CD4-positive, alpha-beta memory T cell (primary cell): ENCODE results near the gene ADAMTS8. TPM values are rescaled to one million over a fixed set of nuclear protein-coding genes. Genes with fewer than 3 reads are reported as not detected.

Source experiments
- CTCF ChIA-PET: fragments of 350-600 bp; sonication (Branson Sonifier 250); formaldehyde crosslinking; loops from one replicate; lab custom pipeline; 2021; ENCODE audit warnings: inconsistent platforms; ENCODE audit not compliant: partially characterized antibody; lab: Charles Lee
- POLR2A ChIA-PET: fragments of 350-600 bp; sonication (Branson Sonifier 250); formaldehyde crosslinking; loops from one replicate; lab custom pipeline; 2021; ENCODE audit not compliant: partially characterized antibody; lab: Charles Lee
- DNase-seq, 5 donors: peaks; one replicate each; pipeline versions ENCODE4 v3.0.0 to v3.0.0-alpha.2; 2020 to 2022; ENCODE audit warnings: mixed read lengths in 1 of 5
- H3K27ac ChIP-seq: one replicate; pipeline ENCODE4 v1.7.0; 2013; ENCODE audit warnings: low read depth, low read length
- H3K27me3 ChIP-seq: 2 replicates; pipeline ENCODE4 v1.7.0; 2013; ENCODE audit warnings: mild to moderate bottlenecking, low read length, moderate library complexity; ENCODE audit not compliant: insufficient read depth
- H3K36me3 ChIP-seq: 2 replicates; pipeline ENCODE4 v1.7.0; 2013; ENCODE audit warnings: mild to moderate bottlenecking, low read length, moderate library complexity; ENCODE audit not compliant: insufficient read depth
- H3K4me1 ChIP-seq: 2 replicates; pipeline ENCODE4 v1.7.0; 2013; ENCODE audit warnings: mild to moderate bottlenecking, low read length, moderate library complexity; ENCODE audit not compliant: insufficient read depth
- H3K4me3 ChIP-seq, 2 donors: one replicate each; pipeline ENCODE4 v1.7.0; 2013; ENCODE audit warnings: low read length in 2 of 2, mild to moderate bottlenecking in 1 of 2
- H3K9me3 ChIP-seq, 2 donors: one replicate each; pipeline ENCODE4 v1.7.0; 2013; ENCODE audit warnings: low read length in 2 of 2, control low read depth in 1 of 2; ENCODE audit not compliant: control insufficient read depth in 1 of 2
- H3K27ac Mint-ChIP-seq, 7 donors: one replicate each; pipeline ENCODE4 v1.8.0; 2020 to 2021; ENCODE audit warnings: mixed read lengths in 7 of 7, mild to moderate bottlenecking in 6 of 7, inconsistent platforms in 3 of 7, moderate library complexity in 3 of 7
- H3K27me3 Mint-ChIP-seq, 2 donors: one replicate each; pipeline ENCODE4 v1.8.0; 2020 to 2021; ENCODE audit warnings: mixed read lengths in 2 of 2
- H3K36me3 Mint-ChIP-seq, 2 donors: one replicate each; pipeline ENCODE4 v1.8.0; 2020 to 2021; ENCODE audit warnings: mixed read lengths in 2 of 2, inconsistent platforms in 1 of 2, mild to moderate bottlenecking in 1 of 2
- H3K4me1 Mint-ChIP-seq, 4 donors: one replicate each; pipeline ENCODE4 v1.8.0; 2020 to 2021; ENCODE audit warnings: mixed read lengths in 4 of 4, mild to moderate bottlenecking in 1 of 4
- H3K4me3 Mint-ChIP-seq, 8 donors: one replicate each; pipeline ENCODE4 v1.8.0; 2020 to 2021; ENCODE audit warnings: mixed read lengths in 8 of 8, mild to moderate bottlenecking in 7 of 8, moderate library complexity in 6 of 8, inconsistent platforms in 3 of 8
- H3K9me3 Mint-ChIP-seq, 8 donors: one replicate each; pipeline ENCODE4 v1.8.0; 2020 to 2021; ENCODE audit warnings: mixed read lengths in 8 of 8, mild to moderate bottlenecking in 5 of 8, inconsistent platforms in 3 of 8, moderate library complexity in 1 of 8
- intact Hi-C: fragments of 100-400 bp; cut with micrococcal nuclease; formaldehyde crosslinking; loops from one replicate; pipeline ENCODE4 v1.15.1; 2023
- polyA plus RNA-seq, 2 donors: library from polyadenylated mRNA; unstranded; fragments of 300-500 nt; fragmentation: Illumina TruSeq; gene quantifications; one replicate each; pipeline ENCODE4 v1.2.3, GENCODE V29; 2021
- total RNA-seq, 2 experiments: library from RNA; stranded (reverse); gene quantifications; one replicate each; pipeline ENCODE4 v1.2.3, GENCODE V29; 2021

ADAMTS8 gene
- total and polyA plus RNA-seq, 4 experiments from 2014 or later = not detected

DNA sequence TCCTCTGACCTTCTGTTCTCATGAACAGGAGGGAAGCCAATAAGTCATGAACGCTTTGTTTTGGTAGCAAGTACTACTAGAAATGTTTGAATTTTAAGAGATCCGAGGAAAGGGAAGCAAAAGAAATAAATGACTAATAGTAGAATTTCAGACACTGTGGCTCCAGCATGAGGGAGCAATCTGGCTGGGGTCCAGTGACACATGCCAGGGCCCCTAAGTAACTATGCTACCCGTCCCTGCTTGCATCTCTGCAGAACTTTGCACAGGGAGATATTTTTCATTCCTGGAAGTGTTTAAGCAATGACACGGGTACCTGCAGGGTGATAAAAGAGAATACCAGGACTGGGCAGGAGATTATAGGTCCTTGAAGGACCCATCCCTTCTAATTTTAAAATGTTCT, 7.3 kb upstream of the ADAMTS8 start:
- Histone ChIP-seq H3K27ac (no peak overlapping the region), H3K4me3 (no peak overlapping the region), H3K4me1 (peaks cover 12% of the 10 kb centered on the region), H3K9me3 (no peaks in the 10 kb centered on the region), H3K36me3 (no peaks in the 10 kb centered on the region), H3K27me3 (no peaks in the 10 kb centered on the region)
- no peaks in the 10 kb centered on the region for H3K36me3 Mint-ChIP-seq
- ChIA-PET POLR2A (no interaction called here), CTCF (interaction anchor here (0.6 to 9.5 kb wide), 10 partner anchors 8 to 464 kb away, joined by 3 to 182 read pairs (median 6); no protein-coding TSS in a partner anchor)
- H3K9me3 Mint-ChIP-seq = no peaks in the 10 kb centered on the region
- H3K4me3 Mint-ChIP-seq = peak overlapping the region in 2 of 8 donors; percentile 45 to 78
- H3K27ac Mint-ChIP-seq = no peak overlapping the region
- intact Hi-C loops = loop anchor here (1.0 to 2.0 kb wide), 3 partner anchors 121 to 459 kb away; partner anchors contain the start of gene ZBTB44
- H3K27me3 Mint-ChIP-seq = peaks cover 2 to 3% of the 10 kb centered on the region in 2 donors
- DNase-seq = no peak
- peaks cover 9 to 18% (median 16%) of the 10 kb centered on the region in 4 donors for H3K4me1 Mint-ChIP-seq

DNA sequence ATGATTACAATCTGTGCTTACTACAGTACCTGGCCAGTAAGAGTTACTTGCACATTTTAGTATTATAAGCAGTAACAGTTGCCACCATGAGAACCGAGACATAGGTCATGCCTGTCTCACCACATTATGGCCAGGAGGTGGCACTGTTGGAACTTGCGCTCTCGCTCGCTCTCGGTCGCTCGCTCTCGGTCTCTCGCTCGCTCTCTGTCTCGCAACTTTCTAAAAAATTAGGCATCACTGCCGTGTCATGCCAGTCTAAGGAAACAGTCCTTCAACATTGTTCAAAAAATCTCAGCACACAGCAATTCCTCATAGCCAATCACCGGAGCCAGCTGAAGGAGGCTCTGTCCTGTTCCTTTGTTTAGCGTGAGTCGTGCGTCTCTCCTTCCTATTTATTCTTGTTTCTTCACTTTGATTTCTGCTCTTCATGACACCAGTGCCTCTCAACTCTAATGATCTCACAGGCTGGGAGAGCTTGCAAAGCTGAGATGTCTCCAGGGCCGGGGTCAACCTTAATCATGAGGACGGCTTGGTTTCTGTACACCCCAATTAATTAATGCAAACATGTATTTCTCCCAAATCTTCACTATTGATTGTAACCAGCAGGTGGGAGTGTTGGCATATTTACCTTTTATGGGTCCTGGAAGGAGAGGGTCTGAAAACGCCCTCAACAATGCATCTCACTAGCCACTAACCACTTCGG, 6.3 kb upstream of the ADAMTS8 start:
- Mint-ChIP-seq H3K36me3 (no peaks in the 10 kb centered on the region), H3K27ac (no peak overlapping the region), H3K9me3 (no peaks in the 10 kb centered on the region), H3K4me1 (peaks cover 7 to 17% (median 15%) of the 10 kb centered on the region in 4 donors), H3K27me3 (peaks cover 9% of the 10 kb centered on the region in 2 donors), H3K4me3 (no peak overlapping the region)
- peak overlapping the region; percentile 67 to 85 for H3K4me3 ChIP-seq
- intact Hi-C loops = loop anchor here (1.0 to 2.0 kb wide), 4 partner anchors 120 to 460 kb away; partner anchors contain the start of gene ZBTB44
- no peak overlapping the region for H3K27ac ChIP-seq
- peak; percentile 60 to 68 (median 63) for DNase-seq
- CTCF ChIA-PET = interaction anchor here (0.7 to 9.5 kb wide), 21 partner anchors 9 to 1214 kb away, joined by 3 to 182 read pairs (median 4); no protein-coding TSS in a partner anchor
- H3K4me1 ChIP-seq = peaks cover 10% of the 10 kb centered on the region
- peaks cover 5% of the 10 kb centered on the region for H3K27me3 ChIP-seq
- no peaks in the 10 kb centered on the region for H3K36me3 ChIP-seq
- no peaks in the 10 kb centered on the region for H3K9me3 ChIP-seq
- POLR2A ChIA-PET = interaction anchor here (0.7 kb wide), 1 partner anchor 446 kb away, joined by 3 read pairs; no protein-coding TSS in a partner anchor

DNA sequence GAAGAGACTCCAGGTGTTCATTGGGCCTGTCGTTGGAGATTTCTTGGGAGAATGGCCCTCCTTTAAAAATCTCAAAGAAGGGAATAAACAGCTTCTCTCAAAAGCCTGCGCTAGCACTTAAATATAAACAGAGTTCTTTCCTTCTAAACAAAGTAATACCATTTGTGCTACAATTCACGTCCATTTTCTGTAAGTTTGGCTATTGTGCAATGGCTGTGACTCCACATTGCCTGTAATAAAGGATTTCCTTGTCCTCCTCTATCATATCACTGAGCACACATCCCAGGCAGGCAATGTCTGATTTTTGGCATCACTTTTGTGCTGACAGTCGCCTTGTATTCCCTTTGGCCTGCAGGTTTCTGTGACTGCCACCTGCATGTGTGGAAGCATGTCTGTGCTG, 4.9 kb upstream of the ADAMTS8 start:
- H3K4me3 Mint-ChIP-seq = no peak overlapping the region
- POLR2A ChIA-PET = no interaction called here
- intact Hi-C loops = no loop called here
- no peak overlapping the region for H3K27ac Mint-ChIP-seq
- no peak for DNase-seq
- peaks cover 14% of the 10 kb centered on the region for H3K27me3 ChIP-seq
- H3K4me1 Mint-ChIP-seq = peaks cover 3 to 16% (median 10%) of the 10 kb centered on the region in 4 donors
- H3K4me3 ChIP-seq = no peak overlapping the region
- H3K9me3 Mint-ChIP-seq = no peaks in the 10 kb centered on the region
- no peaks in the 10 kb centered on the region for H3K4me1 ChIP-seq
- H3K27ac ChIP-seq = no peak overlapping the region
- H3K36me3 ChIP-seq = no peaks in the 10 kb centered on the region
- CTCF ChIA-PET = interaction anchor here (0.9 to 9.5 kb wide), 12 partner anchors 9 to 462 kb away, joined by 3 to 182 read pairs (median 4); no protein-coding TSS in a partner anchor
- peaks cover 18 to 21% of the 10 kb centered on the region in 2 donors for H3K27me3 Mint-ChIP-seq
- no peaks in the 10 kb centered on the region for H3K36me3 Mint-ChIP-seq
- H3K9me3 ChIP-seq = no peaks in the 10 kb centered on the region

- peaks cover 24 to 27% of the 10 kb centered on the region in 2 donors for H3K27me3 Mint-ChIP-seq
- H3K27ac Mint-ChIP-seq = no peak overlapping the region
- no peaks in the 10 kb centered on the region for H3K4me1 ChIP-seq
- no peaks in the 10 kb centered on the region for H3K9me3 Mint-ChIP-seq
- intact Hi-C loops = no loop called here
- ChIA-PET POLR2A (no interaction called here), CTCF (interaction anchor here (0.7 to 9.5 kb wide), 13 partner anchors 10 to 467 kb away, joined by 3 to 182 read pairs (median 7); no protein-coding TSS in a partner anchor)
- DNase-seq = no peak
- H3K9me3 ChIP-seq = no peaks in the 10 kb centered on the region
- peaks cover 2 to 15% (median 7%) of the 10 kb centered on the region in 4 donors for H3K4me1 Mint-ChIP-seq
- H3K4me3 Mint-ChIP-seq = no peak overlapping the region
- no peaks in the 10 kb centered on the region for H3K36me3 ChIP-seq
- H3K27me3 ChIP-seq = peaks cover 18% of the 10 kb centered on the region
- H3K36me3 Mint-ChIP-seq = no peaks in the 10 kb centered on the region
- H3K27ac ChIP-seq = no peak overlapping the region
- H3K4me3 ChIP-seq = no peak overlapping the region
These were observed 3.4 kb upstream of the ADAMTS8 start for GRCh38 chr11:130431801-130432200.

DNA sequence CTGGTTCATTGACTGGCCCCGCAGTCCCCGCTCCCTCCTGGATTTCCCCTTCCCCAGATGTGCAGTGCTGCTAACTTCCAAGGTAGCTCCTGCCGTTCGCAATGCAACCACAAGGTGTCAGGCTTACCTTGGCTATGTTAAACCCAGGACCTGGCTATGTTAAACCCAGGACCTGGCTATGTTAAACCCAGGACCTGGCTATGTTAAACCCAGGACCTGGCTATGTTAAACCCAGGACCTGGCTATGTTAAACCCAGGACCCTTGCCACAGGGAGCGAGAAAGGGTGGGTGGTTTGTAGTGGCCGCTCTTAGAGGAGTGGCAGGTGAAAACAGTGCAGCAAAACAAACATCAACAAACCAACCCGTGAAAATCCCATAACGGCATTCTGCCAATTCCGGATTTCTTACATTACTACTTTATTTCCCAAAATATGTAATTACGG, 2.9 kb upstream of the ADAMTS8 start:
- ChIA-PET CTCF (interaction anchor here (0.7 to 9.5 kb wide), 15 partner anchors 10 to 468 kb away, joined by 3 to 182 read pairs (median 7); no protein-coding TSS in a partner anchor), POLR2A (no interaction called here)
- no peaks in the 10 kb centered on the region for H3K9me3 ChIP-seq
- H3K4me3 ChIP-seq = no peak overlapping the region
- no peaks in the 10 kb centered on the region for H3K4me1 ChIP-seq
- DNase-seq = peak; percentile 37 to 74 (median 46)
- peaks cover 28 to 32% of the 10 kb centered on the region in 2 donors for H3K27me3 Mint-ChIP-seq
- H3K4me3 Mint-ChIP-seq = no peak overlapping the region
- H3K36me3 ChIP-seq = no peaks in the 10 kb centered on the region
- intact Hi-C loops = no loop called here
- H3K27me3 ChIP-seq = peaks cover 18% of the 10 kb centered on the region
- no peaks in the 10 kb centered on the region for H3K36me3 Mint-ChIP-seq
- H3K4me1 Mint-ChIP-seq = peaks cover 2 to 17% (median 7%) of the 10 kb centered on the region in 4 donors
- H3K9me3 Mint-ChIP-seq = no peaks in the 10 kb centered on the region
- no peak overlapping the region for H3K27ac Mint-ChIP-seq
- H3K27ac ChIP-seq = no peak overlapping the region

- H3K36me3 ChIP-seq = no peaks in the 10 kb centered on the region
- H3K27ac ChIP-seq = no peak overlapping the region
- Mint-ChIP-seq H3K4me3 (no peak overlapping the region), H3K27ac (no peak overlapping the region), H3K9me3 (no peaks in the 10 kb centered on the region), H3K4me1 (peaks cover 2 to 17% (median 7%) of the 10 kb centered on the region in 4 donors), H3K27me3 (peaks cover 30 to 35% of the 10 kb centered on the region in 2 donors), H3K36me3 (no peaks in the 10 kb centered on the region)
- H3K4me3 ChIP-seq = no peak overlapping the region
- H3K27me3 ChIP-seq = peaks cover 18% of the 10 kb centered on the region
- no peaks in the 10 kb centered on the region for H3K9me3 ChIP-seq
- CTCF ChIA-PET = interaction anchor here (2.1 to 9.5 kb wide), 4 partner anchors 12 to 465 kb away, joined by 7 to 182 read pairs (median 34); no protein-coding TSS in a partner anchor
- DNase-seq = no peak
- POLR2A ChIA-PET = no interaction called here
- intact Hi-C loops = no loop called here
- H3K4me1 ChIP-seq = no peaks in the 10 kb centered on the region
These were observed 1.6 kb upstream of the ADAMTS8 start for GRCh38 chr11:130429983-130430382.

- Histone ChIP-seq H3K4me3 (no peak overlapping the region), H3K27me3 (peaks cover 18% of the 10 kb centered on the region)
- CTCF ChIA-PET = interaction anchor here (4.7 kb wide), 1 partner anchor 13 kb away, joined by 36 read pairs; no protein-coding TSS in a partner anchor
These were observed 792 bp upstream of the ADAMTS8 start for GRCh38 chr11:130429120-130429681.

More at GRCh38 chr11:130429120-130429681, 792 bp upstream of the ADAMTS8 start:
- no peaks in the 10 kb centered on the region for H3K36me3 Mint-ChIP-seq
- H3K27me3 Mint-ChIP-seq = peaks cover 33 to 42% of the 10 kb centered on the region in 2 donors
- peak overlapping the region in 7 of 8 donors; percentile 1 to 83 (median 61) for H3K4me3 Mint-ChIP-seq
- peaks cover 2 to 17% (median 7%) of the 10 kb centered on the region in 4 donors for H3K4me1 Mint-ChIP-seq
- H3K9me3 Mint-ChIP-seq = no peaks in the 10 kb centered on the region
- no peaks in the 10 kb centered on the region for H3K9me3 ChIP-seq
- intact Hi-C loops = no loop called here
- POLR2A ChIA-PET = no interaction called here
- no peaks in the 10 kb centered on the region for H3K36me3 ChIP-seq
- H3K27ac Mint-ChIP-seq = no peak overlapping the region
- H3K4me1 ChIP-seq = no peaks in the 10 kb centered on the region
- DNase-seq = no peak
- H3K27ac ChIP-seq = no peak overlapping the region
